Measurements from ENCODE around the gene AOAH.

AOAH gene

DNA sequence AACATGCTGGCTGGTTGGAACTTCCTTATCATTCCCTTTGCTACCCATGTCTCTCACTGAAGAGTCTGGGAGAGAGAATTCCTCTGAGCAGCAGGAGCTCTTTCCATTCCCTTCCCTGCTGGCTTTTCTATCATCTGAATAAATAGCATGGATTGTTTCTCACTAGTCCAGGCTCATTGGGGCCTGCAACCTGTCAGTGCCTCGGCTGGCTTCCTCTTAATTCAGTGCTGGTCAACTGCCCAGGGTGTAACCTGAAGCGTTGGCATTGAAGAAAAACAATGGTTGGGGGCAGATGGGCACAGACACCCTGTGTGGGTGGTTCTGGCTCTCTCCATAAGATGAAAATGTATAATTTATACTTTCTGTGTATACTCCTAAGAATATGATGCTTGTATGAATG lies 179.0 kb downstream of the AOAH start:
- Mint-ChIP-seq H3K4me1 (ENCODE audit: low read depth) (no peaks in the 10 kb centered on the region), H3K27me3 (no peaks in the 10 kb centered on the region), H3K9me3 (ENCODE audit: low read depth) (no peaks in the 10 kb centered on the region), H3K27ac (no peak overlapping the region), H3K4me3 (no peak overlapping the region), H3K36me3 (peaks cover 8% of the 10 kb centered on the region)

DNA sequence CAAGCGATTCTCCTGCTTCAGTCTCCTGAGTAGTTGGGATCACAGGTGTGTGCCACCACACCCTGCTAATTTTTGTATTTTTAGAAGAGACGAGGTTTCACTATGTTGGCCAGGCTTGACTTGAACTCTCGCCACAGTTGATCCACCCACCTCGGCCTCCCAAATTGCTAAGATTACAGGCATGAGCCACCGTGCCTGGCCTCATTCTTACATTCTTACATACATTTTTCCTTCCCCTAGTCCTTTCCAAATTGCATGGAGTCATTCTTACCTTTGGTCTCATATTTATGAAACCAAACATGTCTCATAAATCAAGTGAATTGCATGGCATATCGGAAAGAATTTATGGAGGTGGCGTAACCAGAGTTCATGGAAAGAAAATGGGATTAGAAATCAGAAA lies 186.2 kb downstream of the AOAH start:
- no peaks in the 10 kb centered on the region for H3K4me1 Mint-ChIP-seq (ENCODE audit: low read depth)
- no peaks in the 10 kb centered on the region for H3K9me3 Mint-ChIP-seq (ENCODE audit: low read depth)
- peaks cover 7% of the 10 kb centered on the region for H3K36me3 Mint-ChIP-seq
- H3K27ac Mint-ChIP-seq = no peak overlapping the region
- no peak overlapping the region for H3K4me3 Mint-ChIP-seq
- H3K27me3 Mint-ChIP-seq = no peaks in the 10 kb centered on the region

DNA sequence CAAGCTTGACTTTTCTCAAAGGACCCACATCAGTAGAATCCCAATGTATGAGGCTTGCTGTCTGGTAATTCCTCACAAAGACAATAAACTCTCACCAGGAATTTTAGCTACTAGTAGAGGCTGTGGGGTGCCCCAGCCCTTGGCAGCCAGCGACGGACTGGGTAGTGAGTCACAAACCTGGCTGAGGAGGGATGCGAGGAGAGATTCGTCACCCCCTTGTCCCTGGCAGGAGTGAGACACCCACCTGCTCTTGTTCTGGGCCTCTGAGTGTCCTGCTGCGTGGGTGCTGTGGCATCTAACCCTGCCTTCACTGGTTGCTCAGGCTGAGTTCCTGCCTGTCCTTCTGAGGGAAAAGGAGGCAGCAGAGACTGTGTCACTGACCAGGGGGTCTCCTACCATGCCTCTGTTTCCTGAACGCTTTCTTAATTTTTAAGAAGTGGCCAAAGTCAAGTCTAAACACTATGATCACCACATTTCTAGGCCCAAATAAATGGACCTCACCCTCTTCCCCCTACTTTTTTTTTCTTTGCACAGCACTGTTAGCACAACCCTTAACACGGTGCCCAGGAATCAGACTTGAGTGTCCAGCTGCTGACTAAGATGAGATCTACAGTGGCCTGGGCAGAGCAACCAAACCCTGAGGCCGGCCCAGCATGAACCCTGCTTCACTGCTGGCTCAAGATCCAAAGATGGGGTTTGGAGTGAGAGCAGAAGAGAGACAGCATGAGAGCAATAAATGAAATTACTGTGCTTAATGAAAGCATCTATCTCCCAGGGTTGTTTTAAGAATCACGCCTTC lies 188.2 kb downstream of the AOAH start:
- no peaks in the 10 kb centered on the region for H3K27me3 Mint-ChIP-seq
- no peak overlapping the region for H3K4me3 Mint-ChIP-seq
- no peaks in the 10 kb centered on the region for H3K4me1 Mint-ChIP-seq (ENCODE audit: low read depth)
- H3K36me3 Mint-ChIP-seq = peaks cover 7% of the 10 kb centered on the region
- peak overlapping the region; percentile 25 for H3K27ac Mint-ChIP-seq
- no peaks in the 10 kb centered on the region for H3K9me3 Mint-ChIP-seq (ENCODE audit: low read depth)

DNA sequence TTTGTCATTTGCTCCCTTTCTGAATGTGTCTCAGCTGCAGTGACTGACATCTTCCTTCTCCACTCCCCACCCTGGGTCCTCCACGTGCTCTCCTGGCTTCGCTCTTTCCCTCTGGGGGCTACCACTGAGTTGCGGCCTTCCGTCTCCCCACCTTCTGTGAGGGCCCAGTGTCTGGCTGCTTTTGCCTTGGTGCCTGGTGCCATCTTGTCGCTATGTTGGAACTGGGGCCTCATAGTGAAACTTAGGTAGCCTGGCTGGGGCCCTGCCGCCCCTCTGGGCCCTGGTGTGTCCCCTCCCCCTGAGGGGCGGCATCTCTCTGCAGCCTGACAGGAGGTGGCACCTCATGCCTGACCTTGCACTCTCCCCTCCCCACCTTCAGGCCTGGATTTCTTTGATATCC lies 190.6 kb downstream of the AOAH start:
- Mint-ChIP-seq H3K27ac (no peak overlapping the region), H3K27me3 (no peaks in the 10 kb centered on the region), H3K4me1 (ENCODE audit: low read depth) (no peaks in the 10 kb centered on the region), H3K4me3 (no peak overlapping the region), H3K9me3 (ENCODE audit: low read depth) (no peaks in the 10 kb centered on the region), H3K36me3 (peaks cover 2% of the 10 kb centered on the region)

DNA sequence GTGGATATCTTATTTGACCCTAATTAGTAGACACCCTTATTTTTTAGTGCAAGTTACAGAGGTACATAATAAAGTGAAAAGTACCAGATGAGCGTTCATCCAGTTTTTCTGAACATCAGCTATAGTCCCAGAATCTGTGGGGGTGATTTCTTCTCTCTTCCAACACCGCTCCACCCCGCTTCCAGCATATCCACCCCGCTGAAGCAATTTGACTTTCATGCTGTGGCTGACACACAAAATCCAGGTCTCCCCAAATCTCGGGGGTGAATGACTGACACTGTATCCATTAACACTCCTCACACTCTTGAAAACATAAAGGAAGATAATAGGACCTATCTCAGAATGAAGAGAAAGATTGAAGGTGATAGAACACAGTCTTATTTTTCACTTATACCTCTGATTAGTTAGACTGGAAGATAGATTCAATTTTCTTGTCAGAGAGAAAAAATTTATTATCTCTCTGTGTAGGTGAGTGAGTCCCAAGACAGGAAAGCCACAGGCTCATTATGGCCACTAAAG lies 191.3 kb downstream of the AOAH start:
- Mint-ChIP-seq H3K27me3 (no peaks in the 10 kb centered on the region), H3K4me1 (ENCODE audit: low read depth) (no peaks in the 10 kb centered on the region), H3K36me3 (no peaks in the 10 kb centered on the region), H3K27ac (no peak overlapping the region), H3K4me3 (no peak overlapping the region), H3K9me3 (ENCODE audit: low read depth) (no peaks in the 10 kb centered on the region)

DNA sequence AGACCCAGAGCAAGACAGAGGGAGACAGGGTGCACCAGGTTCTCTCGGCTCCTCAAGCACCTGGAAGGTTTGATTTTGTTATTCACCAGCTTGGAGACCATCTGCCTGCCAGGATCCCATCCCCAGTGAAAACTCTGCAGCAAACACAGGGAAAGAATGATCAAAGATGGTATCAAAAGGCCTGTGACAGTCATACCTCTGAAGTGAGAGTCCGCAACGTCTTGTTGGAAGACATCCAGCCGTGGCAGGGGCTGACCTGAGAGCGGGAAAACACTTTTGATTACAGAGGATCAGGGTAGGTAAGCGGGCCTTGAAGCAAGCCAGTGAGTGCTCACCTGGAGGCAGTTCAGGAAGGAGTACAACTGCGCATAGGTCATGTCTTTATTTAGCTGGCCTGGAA lies 192.3 kb downstream of the AOAH start:
- Mint-ChIP-seq H3K27ac (no peak overlapping the region), H3K4me1 (ENCODE audit: low read depth) (peaks cover 7% of the 10 kb centered on the region), H3K4me3 (no peak overlapping the region), H3K36me3 (no peaks in the 10 kb centered on the region), H3K27me3 (no peaks in the 10 kb centered on the region), H3K9me3 (ENCODE audit: low read depth) (no peaks in the 10 kb centered on the region)

DNA sequence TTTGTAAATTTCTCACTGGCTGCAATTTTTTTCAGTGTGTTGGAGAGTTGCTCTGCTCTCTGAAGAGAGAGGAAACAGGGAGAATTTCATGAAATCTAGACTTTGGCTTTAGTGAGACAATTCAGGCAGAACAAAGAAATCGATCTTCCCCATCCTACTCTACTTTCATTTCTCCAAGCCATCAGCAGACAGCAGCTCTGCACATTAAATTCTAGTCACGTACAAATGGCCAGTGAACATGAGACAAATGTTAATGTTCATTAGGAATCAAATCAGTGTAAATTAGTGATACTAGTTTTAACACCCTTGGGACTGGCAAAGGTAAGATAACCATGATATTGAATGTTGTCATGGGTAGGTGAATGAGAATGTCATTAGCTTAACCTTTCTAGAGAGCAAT lies 193.8 kb downstream of the AOAH start:
- H3K4me3 Mint-ChIP-seq = no peak overlapping the region
- H3K4me1 Mint-ChIP-seq (ENCODE audit: low read depth) = peaks cover 12% of the 10 kb centered on the region
- H3K27me3 Mint-ChIP-seq = no peaks in the 10 kb centered on the region
- no peak overlapping the region for H3K27ac Mint-ChIP-seq
- H3K36me3 Mint-ChIP-seq = no peaks in the 10 kb centered on the region
- H3K9me3 Mint-ChIP-seq (ENCODE audit: low read depth) = no peaks in the 10 kb centered on the region

DNA sequence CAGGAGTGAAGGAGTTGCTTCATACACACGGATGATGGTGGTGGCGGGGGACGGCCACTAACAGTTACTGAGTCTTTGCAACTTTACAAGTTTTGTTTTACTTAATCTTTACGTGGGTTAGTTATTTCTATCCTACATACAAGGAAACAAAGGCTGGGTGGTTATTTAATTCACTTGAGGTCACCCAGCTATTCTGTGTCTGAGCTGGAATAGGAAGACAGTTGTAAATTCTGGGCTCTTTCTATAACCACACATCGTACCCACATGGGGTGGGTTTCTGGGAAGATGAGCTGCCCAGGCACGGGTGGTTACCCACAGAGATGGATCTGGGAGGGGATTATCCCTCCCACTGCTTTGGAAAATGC lies 196.8 kb downstream of the AOAH start:
- Mint-ChIP-seq H3K4me1 (ENCODE audit: low read depth) (peaks cover 12% of the 10 kb centered on the region), H3K36me3 (peaks cover 4% of the 10 kb centered on the region), H3K4me3 (no peak overlapping the region), H3K9me3 (ENCODE audit: low read depth) (no peaks in the 10 kb centered on the region), H3K27me3 (no peaks in the 10 kb centered on the region), H3K27ac (no peak overlapping the region)

DNA sequence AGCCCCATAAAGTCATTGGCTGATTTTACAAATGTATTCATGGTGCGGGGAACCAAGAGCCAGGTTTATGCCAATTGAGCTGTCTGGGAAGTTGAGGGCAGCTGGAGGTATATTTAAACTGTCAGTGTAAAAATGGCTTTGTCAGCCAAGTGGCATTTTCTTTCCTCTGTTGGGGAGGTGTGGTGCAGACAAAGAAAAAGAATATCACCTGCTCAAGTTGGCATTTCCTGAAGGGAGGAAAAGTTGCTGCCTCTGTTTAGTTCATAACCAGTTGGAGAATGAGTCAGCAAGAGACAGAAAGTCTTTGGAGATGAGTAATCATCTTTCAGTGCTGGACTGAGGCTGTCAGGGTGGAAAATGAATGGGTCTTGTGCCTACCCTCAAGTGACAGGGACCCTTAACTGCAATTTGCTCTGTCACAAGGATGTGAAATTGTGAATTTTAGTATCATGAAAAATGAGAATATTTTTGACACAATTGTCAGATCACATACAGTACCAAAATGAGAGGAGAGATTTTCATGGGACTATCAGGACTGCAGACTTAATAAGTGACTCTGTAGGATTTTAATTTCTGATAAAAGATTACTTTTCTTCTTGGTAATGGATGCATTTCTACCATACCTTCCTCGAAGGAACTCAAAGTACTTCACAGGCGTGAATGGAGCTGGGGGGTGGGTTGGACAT lies 197.3 kb downstream of the AOAH start:
- H3K27me3 Mint-ChIP-seq = no peaks in the 10 kb centered on the region
- no peak overlapping the region for H3K4me3 Mint-ChIP-seq
- peak overlapping the region; percentile 58 for H3K27ac Mint-ChIP-seq
- H3K4me1 Mint-ChIP-seq (ENCODE audit: low read depth) = peaks cover 12% of the 10 kb centered on the region
- peaks cover 4% of the 10 kb centered on the region for H3K36me3 Mint-ChIP-seq
- H3K9me3 Mint-ChIP-seq (ENCODE audit: low read depth) = no peaks in the 10 kb centered on the region

DNA sequence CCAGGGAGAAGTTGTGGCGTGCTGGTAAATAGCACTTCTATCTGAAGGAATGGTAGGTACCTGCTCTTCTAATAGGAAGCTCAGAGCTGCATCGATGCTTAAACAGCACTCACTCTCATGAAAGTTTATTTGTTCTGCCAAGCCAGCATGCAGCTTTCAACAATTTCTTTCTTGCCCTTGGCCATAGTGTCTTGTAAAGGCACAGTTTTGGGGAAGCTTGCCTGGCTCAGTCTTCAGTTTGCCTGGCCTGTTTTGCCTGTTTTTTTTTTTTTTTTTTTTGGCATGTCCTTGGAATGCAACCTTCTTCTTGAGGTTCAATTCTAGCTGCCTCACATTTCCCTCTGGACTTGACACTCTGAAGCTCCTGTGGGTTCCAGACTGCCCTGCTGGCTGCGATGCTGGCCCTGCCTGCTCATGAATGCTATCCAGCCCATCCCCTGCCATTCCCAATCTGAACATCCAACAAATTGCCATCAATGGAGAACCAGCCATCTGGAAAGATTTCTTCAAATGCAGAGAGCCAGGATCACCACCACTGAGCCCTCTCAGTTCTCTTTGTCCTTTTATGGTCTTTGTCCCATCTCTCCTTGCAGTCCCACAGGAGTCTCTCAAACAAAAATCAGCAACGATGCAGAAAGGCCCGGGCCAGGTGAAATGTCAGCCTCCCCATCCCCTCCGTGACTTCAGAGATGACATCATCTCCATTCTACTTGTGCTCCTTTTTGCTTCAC lies 200.8 kb downstream of the AOAH start:
- Mint-ChIP-seq H3K27me3 (no peaks in the 10 kb centered on the region), H3K36me3 (peaks cover 4% of the 10 kb centered on the region), H3K4me3 (no peak overlapping the region), H3K4me1 (ENCODE audit: low read depth) (peaks cover 12% of the 10 kb centered on the region), H3K9me3 (ENCODE audit: low read depth) (no peaks in the 10 kb centered on the region), H3K27ac (no peak overlapping the region)

DNA sequence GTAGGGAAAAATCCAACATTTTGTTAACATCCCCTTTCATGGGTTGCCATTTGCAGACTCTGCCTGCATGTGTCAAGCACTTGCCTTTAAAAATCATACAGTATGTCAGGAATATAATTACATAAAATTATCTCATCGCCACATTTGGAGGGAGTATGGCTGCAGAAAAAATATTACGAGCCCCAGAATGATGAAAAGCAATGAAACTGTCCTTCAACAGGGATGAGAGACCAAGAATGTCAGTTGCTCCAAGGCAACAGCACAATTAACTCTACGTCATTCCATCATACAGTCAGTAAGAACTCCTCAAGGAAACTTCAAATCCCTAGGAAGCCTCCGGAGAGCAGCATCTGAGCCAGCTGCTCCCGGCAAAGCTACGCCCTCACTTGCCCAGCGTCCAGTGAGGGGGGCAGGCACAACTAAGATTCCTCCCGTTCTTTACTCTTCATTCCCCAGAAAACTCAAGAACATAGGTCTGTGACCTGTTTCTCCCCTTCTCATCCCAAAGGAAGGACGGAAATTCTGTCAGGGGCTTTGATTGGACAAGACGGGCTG lies 201.8 kb downstream of the AOAH start:
- Mint-ChIP-seq H3K27ac (no peak overlapping the region), H3K36me3 (peaks cover 4% of the 10 kb centered on the region), H3K4me3 (no peak overlapping the region), H3K9me3 (ENCODE audit: low read depth) (no peaks in the 10 kb centered on the region), H3K27me3 (no peaks in the 10 kb centered on the region), H3K4me1 (ENCODE audit: low read depth) (peaks cover 9% of the 10 kb centered on the region)

DNA sequence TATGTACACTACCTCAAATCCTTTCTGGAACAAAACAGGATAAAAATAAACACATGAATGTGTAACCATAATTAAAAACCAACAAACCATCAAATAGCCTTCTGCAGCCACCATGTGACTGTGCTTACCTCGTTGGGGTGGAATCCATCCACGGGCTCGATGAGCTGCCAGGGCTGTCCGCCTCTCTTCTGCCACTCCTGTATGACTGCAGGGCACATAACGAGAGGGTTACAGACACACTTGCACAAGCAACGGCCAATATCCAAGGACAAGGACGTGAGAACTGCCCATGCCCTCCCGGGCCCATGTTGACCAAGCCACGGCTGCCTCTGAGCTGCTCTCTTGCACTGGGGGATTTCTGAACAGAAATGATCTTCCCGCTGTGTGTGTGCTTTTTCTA lies 202.4 kb downstream of the AOAH start:
- Mint-ChIP-seq H3K36me3 (peaks cover 4% of the 10 kb centered on the region), H3K4me3 (no peak overlapping the region), H3K27me3 (no peaks in the 10 kb centered on the region), H3K9me3 (ENCODE audit: low read depth) (no peaks in the 10 kb centered on the region), H3K4me1 (ENCODE audit: low read depth) (peaks cover 5% of the 10 kb centered on the region), H3K27ac (no peak overlapping the region)

DNA sequence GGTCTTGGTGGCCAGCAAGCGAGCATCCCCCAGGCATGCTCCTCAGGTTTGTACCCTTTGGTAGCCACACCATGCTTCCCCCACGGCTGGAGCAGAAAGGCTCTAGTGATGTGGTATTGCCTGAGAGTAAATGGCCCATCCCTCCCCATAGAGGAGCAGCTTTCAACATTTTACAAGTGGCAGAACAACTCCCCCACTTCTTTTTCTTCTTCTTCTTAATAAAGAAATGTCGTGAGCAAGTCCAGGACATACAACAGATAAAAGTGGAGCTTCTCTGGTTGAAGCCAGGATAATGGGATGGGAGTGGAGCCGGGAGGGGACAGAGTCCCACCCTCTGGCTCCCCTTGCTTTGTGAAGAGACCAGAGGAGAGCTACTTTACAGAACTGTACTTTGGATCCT lies 203.2 kb downstream of the AOAH start:
- H3K4me3 Mint-ChIP-seq = no peak overlapping the region
- H3K27me3 Mint-ChIP-seq = no peaks in the 10 kb centered on the region
- no peak overlapping the region for H3K27ac Mint-ChIP-seq
- peaks cover 4% of the 10 kb centered on the region for H3K36me3 Mint-ChIP-seq
- H3K9me3 Mint-ChIP-seq (ENCODE audit: low read depth) = no peaks in the 10 kb centered on the region
- H3K4me1 Mint-ChIP-seq (ENCODE audit: low read depth) = peaks cover 1% of the 10 kb centered on the region

DNA sequence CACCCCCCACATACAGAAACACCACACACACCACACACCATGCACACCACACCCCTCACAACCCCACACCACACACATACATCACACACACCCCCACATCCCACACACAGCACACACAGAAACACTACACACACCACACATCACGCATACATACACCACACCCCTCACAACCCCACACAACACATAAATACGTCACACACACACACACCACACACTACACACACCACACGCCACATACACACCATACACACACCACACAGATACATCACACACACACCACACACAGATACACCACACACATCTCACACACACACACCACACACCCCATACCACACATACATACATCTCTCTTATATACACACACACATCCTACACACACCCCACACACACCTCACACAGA lies 208.4 kb downstream of the AOAH start:
- Mint-ChIP-seq H3K9me3 (ENCODE audit: low read depth) (no peaks in the 10 kb centered on the region), H3K4me3 (no peak overlapping the region), H3K27ac (peak overlapping the region; percentile 83), H3K27me3 (no peaks in the 10 kb centered on the region), H3K4me1 (ENCODE audit: low read depth) (peaks cover 5% of the 10 kb centered on the region), H3K36me3 (no peaks in the 10 kb centered on the region)
